HepG2 (cell line): ENCODE data around the gene NXN. TPM values are rescaled to one million over a fixed set of nuclear protein-coding genes. Genes with fewer than 3 reads are reported as not detected.

ENCODE experiments used
- GABPA ChIP-seq, 2 experiments: IDR thresholded peaks; 2 replicates each; pipeline ENCODE4 v1.6.1; 2011 to 2016; ENCODE audit warnings: low read depth in 2 of 2, low read length in 1 of 2, missing biosample characterization in 1 of 2, missing genetic modification characterization in 1 of 2
- KAT8 ChIP-seq: IDR thresholded peaks from 2 replicates; pipeline ENCODE4 v1.6.1; 2016; ENCODE audit warnings: missing genetic modification reagents, missing compliant biosample characterization
- KLF11 ChIP-seq: IDR thresholded peaks from 2 replicates; pipeline ENCODE4 v1.6.1; 2016; ENCODE audit warnings: missing compliant biosample characterization
- KLF15 ChIP-seq: sonication (generic); formaldehyde crosslinking; IDR thresholded peaks from 2 replicates; pipeline ENCODE4 v1.8.1; 2023; ENCODE audit warnings: borderline replicate concordance, mild to moderate bottlenecking, inconsistent platforms, missing genetic modification reagents, mixed read lengths
- MTF2 ChIP-seq: sonication (generic); formaldehyde crosslinking; IDR thresholded peaks from 2 replicates; pipeline ENCODE4 v1.5.0; 2020; ENCODE audit warnings: missing genetic modification reagents, borderline replicate concordance
- NFE2 ChIP-seq: sonication (generic); formaldehyde crosslinking; IDR thresholded peaks from 2 replicates; pipeline ENCODE4 v1.4.0; 2020; ENCODE audit warnings: missing genetic modification reagents
- NR3C1 ChIP-seq: sonication (generic); formaldehyde crosslinking; IDR thresholded peaks from 2 replicates; pipeline ENCODE4 v1.4.0; 2020; ENCODE audit warnings: missing genetic modification reagents
- SIX1 ChIP-seq: sonication (generic); formaldehyde crosslinking; IDR thresholded peaks from 2 replicates; pipeline ENCODE4 v1.4.0; 2020; ENCODE audit warnings: missing genetic modification reagents, borderline replicate concordance
- TBX2 ChIP-seq: sonication (generic); formaldehyde crosslinking; IDR thresholded peaks from 2 replicates; pipeline ENCODE4 v1.5.0; 2020; ENCODE audit warnings: missing genetic modification reagents, mild to moderate bottlenecking, borderline replicate concordance
- ZBTB7A ChIP-seq: sonication (generic); formaldehyde crosslinking; IDR thresholded peaks from 2 replicates; pipeline ENCODE4 v1.8.0; 2022; ENCODE audit warnings: mild to moderate bottlenecking, missing genetic modification reagents
- ZBTB8A ChIP-seq: sonication (generic); formaldehyde crosslinking; IDR thresholded peaks from 2 replicates; pipeline ENCODE4 v1.4.0; 2020; ENCODE audit warnings: mild to moderate bottlenecking, low read depth, missing genetic modification reagents, borderline replicate concordance
- ZNF124 ChIP-seq: sonication (generic); formaldehyde crosslinking; IDR thresholded peaks from 2 replicates; pipeline ENCODE4 v1.4.0; 2020; ENCODE audit warnings: missing genetic modification reagents
- ZNF350 ChIP-seq: sonication (generic); formaldehyde crosslinking; IDR thresholded peaks from 2 replicates; pipeline ENCODE4 v1.4.0; 2020; ENCODE audit warnings: mild to moderate bottlenecking, low read depth, missing genetic modification reagents, borderline replicate concordance
- ZNF382 ChIP-seq: sonication (generic); formaldehyde crosslinking; IDR thresholded peaks from 2 replicates; pipeline ENCODE4 v1.5.0; 2020; ENCODE audit warnings: missing genetic modification reagents, mild to moderate bottlenecking, borderline replicate concordance
- ZNF619 ChIP-seq: sonication (generic); formaldehyde crosslinking; IDR thresholded peaks from 2 replicates; pipeline ENCODE4 v1.4.0; 2020; ENCODE audit warnings: mild to moderate bottlenecking, missing genetic modification reagents
- polyA plus RNA-seq, 8 experiments: library from polyadenylated mRNA; depleted of rRNA in 3 of 8; stranded (reverse) in 7 of 8; unstranded in 1 of 8; fragments of >200 nt; fragmentation: Illumina TruSeq in 4 of 8; extraction: Trizol in 4 of 8; gene quantifications; 2 replicates each; pipeline versions ENCODE4 v1.2.1 to v1.2.3, GENCODE V29; 2011 to 2016; ENCODE audit warnings: low read depth in 4 of 8, missing spikeins in 1 of 8, mixed read lengths in 1 of 8; ENCODE audit not compliant: insufficient read depth in 1 of 8
- total RNA-seq, 5 experiments: library from RNA; depleted of rRNA; stranded (reverse); fragments of >200 nt; fragmentation: Illumina TruSeq; extraction: Trizol; gene quantifications; 2 replicates each; pipeline ENCODE4 v1.2.3, GENCODE V29; 2016; ENCODE audit warnings: low read depth in 1 of 5
- TF ChIP-seq, protein P1 (sequence below): IDR thresholded peaks from 2 replicates; pipeline ENCODE4 v1.6.1; 2016; ENCODE audit warnings: low read depth, missing genetic modification reagents, missing compliant biosample characterization
- TF ChIP-seq, protein P2 (sequence below): sonication (generic); formaldehyde crosslinking; IDR thresholded peaks from 2 replicates; pipeline ENCODE4 v1.4.0; 2020; ENCODE audit warnings: mild to moderate bottlenecking, low read depth, missing genetic modification reagents
- TF ChIP-seq, protein P3 (sequence below): sonication (generic); formaldehyde crosslinking; IDR thresholded peaks from 2 replicates; pipeline ENCODE4 v1.4.0; 2020; ENCODE audit warnings: missing genetic modification reagents
- TF ChIP-seq, protein P4 (sequence below): sonication (generic); formaldehyde crosslinking; IDR thresholded peaks from 2 replicates; pipeline ENCODE4 v1.5.0; 2020; ENCODE audit warnings: mild to moderate bottlenecking, missing genetic modification reagents, moderate library complexity
- TF ChIP-seq, protein P5 (sequence below): IDR thresholded peaks from 2 replicates; pipeline ENCODE4 v1.6.1; 2016; ENCODE audit warnings: low read depth

NXN gene
- total and polyA plus RNA-seq, 2 of the 13 experiments (the other 11 are each of a cell fraction or from before 2014, with no cell fraction given), result 22.2 to 24.3 TPM

DNA sequence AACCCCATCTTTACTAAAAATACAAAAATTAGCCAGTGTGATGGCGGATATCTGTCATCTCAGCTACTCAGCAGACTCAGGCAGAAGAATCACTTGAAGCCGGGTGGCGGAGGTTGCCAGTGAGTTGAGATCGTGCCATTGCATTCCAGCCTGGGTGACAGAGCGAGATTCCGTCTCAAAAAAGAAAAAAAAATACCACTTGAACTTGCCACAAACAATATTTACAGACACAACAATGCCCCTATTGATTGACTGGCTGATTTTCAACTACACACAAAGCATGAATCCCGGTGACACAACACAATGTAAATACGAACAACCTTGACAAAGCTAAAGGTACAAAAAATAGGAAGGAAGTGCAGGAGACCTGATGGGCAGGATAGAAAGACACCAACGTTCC is 49.3 kb downstream of the NXN start (continued):
- TF ChIP-seq, protein P1, sequence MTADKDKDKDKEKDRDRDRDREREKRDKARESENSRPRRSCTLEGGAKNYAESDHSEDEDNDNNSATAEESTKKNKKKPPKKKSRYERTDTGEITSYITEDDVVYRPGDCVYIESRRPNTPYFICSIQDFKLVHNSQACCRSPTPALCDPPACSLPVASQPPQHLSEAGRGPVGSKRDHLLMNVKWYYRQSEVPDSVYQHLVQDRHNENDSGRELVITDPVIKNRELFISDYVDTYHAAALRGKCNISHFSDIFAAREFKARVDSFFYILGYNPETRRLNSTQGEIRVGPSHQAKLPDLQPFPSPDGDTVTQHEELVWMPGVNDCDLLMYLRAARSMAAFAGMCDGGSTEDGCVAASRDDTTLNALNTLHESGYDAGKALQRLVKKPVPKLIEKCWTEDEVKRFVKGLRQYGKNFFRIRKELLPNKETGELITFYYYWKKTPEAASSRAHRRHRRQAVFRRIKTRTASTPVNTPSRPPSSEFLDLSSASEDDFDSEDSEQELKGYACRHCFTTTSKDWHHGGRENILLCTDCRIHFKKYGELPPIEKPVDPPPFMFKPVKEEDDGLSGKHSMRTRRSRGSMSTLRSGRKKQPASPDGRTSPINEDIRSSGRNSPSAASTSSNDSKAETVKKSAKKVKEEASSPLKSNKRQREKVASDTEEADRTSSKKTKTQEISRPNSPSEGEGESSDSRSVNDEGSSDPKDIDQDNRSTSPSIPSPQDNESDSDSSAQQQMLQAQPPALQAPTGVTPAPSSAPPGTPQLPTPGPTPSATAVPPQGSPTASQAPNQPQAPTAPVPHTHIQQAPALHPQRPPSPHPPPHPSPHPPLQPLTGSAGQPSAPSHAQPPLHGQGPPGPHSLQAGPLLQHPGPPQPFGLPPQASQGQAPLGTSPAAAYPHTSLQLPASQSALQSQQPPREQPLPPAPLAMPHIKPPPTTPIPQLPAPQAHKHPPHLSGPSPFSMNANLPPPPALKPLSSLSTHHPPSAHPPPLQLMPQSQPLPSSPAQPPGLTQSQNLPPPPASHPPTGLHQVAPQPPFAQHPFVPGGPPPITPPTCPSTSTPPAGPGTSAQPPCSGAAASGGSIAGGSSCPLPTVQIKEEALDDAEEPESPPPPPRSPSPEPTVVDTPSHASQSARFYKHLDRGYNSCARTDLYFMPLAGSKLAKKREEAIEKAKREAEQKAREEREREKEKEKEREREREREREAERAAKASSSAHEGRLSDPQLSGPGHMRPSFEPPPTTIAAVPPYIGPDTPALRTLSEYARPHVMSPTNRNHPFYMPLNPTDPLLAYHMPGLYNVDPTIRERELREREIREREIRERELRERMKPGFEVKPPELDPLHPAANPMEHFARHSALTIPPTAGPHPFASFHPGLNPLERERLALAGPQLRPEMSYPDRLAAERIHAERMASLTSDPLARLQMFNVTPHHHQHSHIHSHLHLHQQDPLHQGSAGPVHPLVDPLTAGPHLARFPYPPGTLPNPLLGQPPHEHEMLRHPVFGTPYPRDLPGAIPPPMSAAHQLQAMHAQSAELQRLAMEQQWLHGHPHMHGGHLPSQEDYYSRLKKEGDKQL (CRISPR knock-in tag), result peak; percentile 94
- TF ChIP-seq KLF11 (CRISPR knock-in tag) (peak; percentile 85; the same call in 1 of the 2 replicates), TBX2 (peak; percentile 94), ZNF619 (no peak), KLF15 (CRISPR knock-in tag) (no peak), NFE2 (CRISPR knock-in tag) (no peak), SIX1 (CRISPR knock-in tag) (peak; percentile 75), ZNF382 (no peak), ZBTB8A (CRISPR knock-in tag) (no peak), ZNF350 (no peak; the same call in 1 of the 2 replicates), KAT8 (CRISPR knock-in tag) (peak; percentile 91), GABPA (IDR thresholded peaks at IDR 0.05; ENCODE audit: low read depth, low read length) (no peak), GABPA (CRISPR knock-in tag; IDR thresholded peaks at IDR 0.05; ENCODE audit: low read depth) (peak; percentile 70; the same call in 1 of the 2 replicates), ZNF124 (CRISPR knock-in tag) (peak; percentile 87), MTF2 (CRISPR knock-in tag) (no peak), NR3C1 (CRISPR knock-in tag) (no peak), ZBTB7A (CRISPR knock-in tag) (no peak)
- TF ChIP-seq, protein P2, sequence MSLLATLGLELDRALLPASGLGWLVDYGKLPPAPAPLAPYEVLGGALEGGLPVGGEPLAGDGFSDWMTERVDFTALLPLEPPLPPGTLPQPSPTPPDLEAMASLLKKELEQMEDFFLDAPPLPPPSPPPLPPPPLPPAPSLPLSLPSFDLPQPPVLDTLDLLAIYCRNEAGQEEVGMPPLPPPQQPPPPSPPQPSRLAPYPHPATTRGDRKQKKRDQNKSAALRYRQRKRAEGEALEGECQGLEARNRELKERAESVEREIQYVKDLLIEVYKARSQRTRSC (CRISPR knock-in tag), result no peak
- TF ChIP-seq, protein P3, sequence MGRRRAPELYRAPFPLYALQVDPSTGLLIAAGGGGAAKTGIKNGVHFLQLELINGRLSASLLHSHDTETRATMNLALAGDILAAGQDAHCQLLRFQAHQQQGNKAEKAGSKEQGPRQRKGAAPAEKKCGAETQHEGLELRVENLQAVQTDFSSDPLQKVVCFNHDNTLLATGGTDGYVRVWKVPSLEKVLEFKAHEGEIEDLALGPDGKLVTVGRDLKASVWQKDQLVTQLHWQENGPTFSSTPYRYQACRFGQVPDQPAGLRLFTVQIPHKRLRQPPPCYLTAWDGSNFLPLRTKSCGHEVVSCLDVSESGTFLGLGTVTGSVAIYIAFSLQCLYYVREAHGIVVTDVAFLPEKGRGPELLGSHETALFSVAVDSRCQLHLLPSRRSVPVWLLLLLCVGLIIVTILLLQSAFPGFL (CRISPR knock-in tag), result no peak
- TF ChIP-seq, protein P4, sequence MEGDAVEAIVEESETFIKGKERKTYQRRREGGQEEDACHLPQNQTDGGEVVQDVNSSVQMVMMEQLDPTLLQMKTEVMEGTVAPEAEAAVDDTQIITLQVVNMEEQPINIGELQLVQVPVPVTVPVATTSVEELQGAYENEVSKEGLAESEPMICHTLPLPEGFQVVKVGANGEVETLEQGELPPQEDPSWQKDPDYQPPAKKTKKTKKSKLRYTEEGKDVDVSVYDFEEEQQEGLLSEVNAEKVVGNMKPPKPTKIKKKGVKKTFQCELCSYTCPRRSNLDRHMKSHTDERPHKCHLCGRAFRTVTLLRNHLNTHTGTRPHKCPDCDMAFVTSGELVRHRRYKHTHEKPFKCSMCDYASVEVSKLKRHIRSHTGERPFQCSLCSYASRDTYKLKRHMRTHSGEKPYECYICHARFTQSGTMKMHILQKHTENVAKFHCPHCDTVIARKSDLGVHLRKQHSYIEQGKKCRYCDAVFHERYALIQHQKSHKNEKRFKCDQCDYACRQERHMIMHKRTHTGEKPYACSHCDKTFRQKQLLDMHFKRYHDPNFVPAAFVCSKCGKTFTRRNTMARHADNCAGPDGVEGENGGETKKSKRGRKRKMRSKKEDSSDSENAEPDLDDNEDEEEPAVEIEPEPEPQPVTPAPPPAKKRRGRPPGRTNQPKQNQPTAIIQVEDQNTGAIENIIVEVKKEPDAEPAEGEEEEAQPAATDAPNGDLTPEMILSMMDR (CRISPR knock-in tag), result no peak
- TF ChIP-seq, protein P5, sequence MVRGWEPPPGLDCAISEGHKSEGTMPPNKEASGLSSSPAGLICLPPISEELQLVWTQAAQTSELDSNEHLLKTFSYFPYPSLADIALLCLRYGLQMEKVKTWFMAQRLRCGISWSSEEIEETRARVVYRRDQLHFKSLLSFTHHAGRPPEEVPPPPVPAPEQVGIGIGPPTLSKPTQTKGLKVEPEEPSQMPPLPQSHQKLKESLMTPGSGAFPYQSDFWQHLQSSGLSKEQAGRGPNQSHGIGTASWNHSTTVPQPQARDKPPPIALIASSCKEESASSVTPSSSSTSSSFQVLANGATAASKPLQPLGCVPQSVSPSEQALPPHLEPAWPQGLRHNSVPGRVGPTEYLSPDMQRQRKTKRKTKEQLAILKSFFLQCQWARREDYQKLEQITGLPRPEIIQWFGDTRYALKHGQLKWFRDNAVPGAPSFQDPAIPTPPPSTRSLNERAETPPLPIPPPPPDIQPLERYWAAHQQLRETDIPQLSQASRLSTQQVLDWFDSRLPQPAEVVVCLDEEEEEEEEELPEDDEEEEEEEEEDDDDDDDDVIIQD (CRISPR knock-in tag), result peak; percentile 88
